Pons (tissue), 1 donor: ENCODE results near the gene HIP1.

Experiments used
- DNase-seq: peaks from one replicate; pipeline ENCODE4 v3.0.0-alpha.2; 2016; ENCODE audit warnings: low spot score

The HIP1 gene

DNA sequence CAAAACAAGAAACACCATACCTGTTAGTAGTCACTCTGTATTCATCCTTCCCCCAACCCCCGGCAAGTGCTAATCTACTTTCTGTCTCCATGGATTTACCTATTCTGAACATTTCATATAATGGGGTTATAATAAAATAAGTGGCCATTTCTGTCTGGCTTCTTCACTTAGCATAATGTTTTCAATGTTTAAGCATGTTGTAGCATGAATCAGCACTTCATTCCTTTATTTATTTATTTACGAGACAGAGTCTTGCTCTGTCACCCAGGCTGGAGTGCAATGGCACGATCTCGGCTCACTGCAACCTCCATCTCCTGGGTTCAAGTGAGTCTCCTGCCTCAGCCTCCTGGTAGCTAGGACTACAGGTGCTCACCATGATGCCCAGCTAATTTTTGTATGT lies 69.2 kb downstream of the HIP1 start:
- DNase-seq, result no peak

DNA sequence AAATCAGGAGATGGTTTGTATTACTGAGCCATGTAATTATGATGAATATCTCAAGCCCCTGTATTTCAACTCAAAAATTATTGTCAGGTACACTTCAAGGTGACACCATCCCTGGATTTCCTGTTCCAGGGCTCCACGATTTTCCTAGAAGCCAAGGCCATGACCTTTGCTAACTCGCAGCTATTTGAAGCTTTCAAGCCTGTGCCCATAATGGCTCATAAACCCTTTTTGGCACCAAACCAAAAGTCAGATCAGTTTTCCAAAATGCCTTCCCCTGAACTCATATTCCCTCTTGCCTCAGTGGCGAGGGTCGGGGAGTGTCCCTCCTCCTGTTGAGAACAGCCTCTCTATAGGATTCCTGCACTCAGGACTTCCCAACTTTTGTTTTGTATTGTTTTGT lies 70.8 kb downstream of the HIP1 start:
- no peak for DNase-seq

DNA sequence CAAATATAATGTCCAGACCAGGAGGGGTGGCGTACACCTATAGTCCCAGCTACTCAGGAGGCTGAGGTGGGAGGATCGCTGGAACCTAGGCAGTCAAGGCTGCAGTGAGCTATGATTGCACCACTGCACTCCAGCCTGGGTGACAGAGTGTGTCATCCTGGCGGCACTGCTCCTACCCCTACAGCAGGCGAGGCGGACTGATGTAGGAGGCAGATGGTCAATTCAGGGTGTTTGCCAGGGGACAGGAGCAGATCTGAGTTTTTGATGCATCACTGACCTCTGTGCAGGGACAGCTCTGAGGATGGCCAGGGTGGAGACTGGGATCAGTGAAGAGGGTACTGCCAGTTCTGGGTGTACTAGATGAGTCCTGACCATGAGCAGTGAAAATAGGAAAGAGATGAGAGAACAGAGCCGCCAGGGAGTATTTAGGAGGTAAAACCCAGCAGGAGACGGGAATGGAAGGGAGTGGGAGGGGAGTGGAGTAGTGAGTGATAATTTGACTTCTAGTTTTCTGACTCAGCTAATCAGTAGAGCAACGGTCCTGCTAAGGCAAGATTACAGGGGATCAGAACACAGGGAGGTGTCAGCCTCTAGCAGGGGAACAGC lies 75.3 kb downstream of the HIP1 start:
- DNase-seq, result peak; percentile 31

DNA sequence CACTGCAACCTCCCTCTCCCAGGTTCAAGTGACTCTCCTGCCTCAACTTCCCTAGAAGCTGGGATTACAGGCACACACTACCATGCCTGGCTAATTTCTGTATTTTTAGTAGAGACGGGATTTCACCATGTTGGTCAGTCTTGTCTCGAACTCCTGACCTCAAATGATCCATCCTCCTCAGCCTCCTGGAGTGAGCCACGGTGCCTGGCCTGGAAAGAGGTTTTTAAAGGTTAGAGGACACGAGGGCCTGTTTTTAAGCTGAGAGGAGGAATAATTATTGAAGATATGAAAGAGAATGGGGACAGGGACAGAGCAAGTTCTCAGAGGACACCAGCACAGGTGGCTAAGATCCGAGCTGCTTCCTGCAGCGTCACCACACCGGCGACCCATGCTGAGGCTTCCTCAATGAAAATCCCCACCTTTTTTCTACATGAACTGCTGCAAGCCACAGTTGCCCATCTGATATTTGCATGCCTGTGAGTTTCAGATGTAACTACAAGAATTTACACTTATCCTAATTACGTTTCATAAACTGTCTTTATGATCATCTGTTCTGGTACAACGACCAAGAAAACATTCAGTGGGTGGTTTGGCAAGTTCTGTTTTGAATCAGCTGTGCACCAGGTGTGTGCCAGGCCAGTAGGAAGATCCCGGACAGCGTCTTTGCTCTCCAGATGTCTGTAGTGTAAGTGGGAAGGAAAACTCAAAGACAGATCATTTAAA lies 76.0 kb downstream of the HIP1 start:
- DNase-seq, result no peak

DNA sequence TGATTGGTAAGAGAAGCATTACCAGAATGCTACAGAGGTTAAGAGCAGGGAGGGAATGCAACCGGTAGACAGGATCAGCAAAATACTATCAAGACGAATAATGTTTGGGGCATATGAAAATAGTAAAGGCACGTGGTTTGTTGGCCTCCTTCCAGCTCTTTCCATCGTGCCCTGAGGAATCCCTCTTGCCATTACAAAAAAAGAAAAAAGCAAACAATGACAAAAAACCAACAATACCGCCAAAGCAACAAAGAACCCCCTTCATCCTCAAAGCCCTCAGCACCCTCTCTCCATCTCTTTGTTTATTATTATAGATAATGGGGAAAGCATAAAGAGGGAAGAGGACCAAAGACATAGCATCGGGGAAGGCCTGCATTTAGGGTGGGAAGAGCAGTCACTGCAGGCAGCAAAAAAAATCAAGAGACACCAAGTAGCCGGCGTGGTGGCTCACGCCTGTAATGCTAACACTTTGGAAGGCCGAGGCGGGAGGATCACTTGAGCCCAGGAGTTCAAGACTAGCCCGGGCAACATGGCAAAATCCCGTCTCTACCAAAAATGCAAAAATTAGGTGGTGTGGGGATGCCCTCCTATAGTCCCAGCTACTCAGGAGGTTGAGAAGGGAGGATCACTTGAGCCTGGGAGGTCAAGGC lies 78.0 kb downstream of the HIP1 start:
- peak; percentile 87 for DNase-seq

DNA sequence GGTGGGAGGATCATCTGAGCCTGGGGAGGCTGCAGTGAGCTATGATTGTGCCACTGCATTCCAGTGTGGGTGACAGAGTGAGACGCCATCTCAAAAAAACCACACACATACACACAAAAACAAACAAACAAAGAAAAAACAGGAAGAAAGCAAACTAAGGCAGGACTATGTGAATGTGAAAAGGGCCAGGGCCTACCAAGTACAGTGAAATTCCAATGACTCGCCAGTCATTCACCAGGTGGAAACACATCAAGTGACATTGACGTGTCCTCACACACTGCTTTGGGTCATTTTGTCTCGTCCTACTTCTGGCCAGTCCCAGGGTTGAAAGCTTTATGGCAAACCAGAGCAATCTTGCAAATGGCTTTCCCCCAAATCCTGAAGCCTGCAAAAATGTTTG lies 79.9 kb downstream of the HIP1 start:
- DNase-seq, result no peak

DNA sequence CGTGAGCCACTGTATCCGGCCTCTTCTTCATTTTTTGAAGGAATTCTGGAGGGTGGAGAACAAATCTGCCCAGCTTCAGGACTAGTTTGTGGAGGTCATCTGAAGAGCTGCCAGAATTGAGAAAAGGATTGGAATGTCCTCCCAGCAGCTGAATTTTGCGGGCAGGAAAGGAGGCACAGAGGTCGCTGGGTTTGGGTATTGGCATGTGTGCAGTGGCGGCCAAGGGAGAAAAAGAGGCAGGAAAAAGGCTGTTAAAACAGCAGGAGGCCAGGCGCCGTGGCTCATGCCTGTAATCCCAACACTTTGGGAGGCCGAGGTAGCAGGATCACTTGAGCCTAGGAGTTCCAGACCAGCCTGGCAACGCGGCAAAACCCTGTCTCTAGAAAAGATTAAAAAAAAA lies 80.4 kb downstream of the HIP1 start:
- no peak for DNase-seq

DNA sequence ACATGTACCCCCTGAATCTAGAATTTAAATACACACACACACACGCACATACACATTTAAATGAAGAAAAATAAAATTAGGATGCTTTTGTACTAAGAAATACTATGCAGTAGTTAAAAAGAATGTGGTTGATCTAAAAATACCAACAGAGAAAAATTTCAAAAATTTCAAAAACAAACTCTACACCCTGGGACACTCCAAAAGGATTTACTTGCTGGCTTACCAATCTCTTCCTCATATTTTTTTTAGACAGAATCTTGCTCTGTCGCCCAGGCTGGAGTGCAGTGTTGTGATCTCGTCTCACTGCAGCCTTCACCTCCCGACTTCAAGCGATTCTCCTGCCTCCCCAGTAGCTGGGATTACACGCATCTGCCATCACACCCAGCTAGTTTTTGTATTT lies 80.9 kb downstream of the HIP1 start:
- DNase-seq, result no peak

DNA sequence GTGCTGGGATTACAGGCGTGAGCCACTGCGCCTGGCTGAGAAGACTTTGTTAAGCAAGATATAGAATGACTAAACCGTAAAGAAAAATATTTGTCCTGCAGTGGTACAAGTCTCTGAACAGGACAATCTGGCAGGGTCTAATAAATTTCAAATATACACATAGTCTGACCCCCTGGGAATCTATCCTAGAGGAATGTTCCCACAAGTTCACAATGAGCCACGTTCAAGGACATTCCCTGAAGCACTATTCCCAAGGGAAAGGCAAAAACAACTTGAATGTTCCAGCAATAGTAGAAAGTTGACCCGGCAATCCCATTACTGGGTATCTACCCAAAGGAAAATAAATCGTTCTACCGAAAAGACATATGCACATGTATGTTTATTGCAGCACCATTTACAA lies 82.0 kb downstream of the HIP1 start:
- DNase-seq, result no peak

DNA sequence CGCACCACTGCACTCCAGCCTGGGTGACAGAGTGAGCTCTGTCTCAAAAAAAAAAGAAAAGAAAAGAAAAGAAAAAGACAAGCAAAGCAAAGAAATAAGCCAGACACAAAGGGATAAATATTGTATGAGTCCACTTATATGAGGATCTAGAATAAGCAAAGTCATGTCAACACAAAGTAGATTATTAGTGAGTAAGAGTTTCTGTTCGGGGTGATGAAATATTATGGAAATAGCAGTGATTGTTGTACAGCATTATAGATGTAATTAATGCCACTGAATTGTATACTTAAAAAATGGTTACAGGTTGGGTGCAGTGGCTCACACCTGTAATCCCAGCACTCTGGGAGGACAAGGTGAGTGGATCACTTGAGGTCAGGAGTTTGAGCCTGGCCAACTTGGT lies 83.2 kb downstream of the HIP1 start:
- DNase-seq, result no peak

DNA sequence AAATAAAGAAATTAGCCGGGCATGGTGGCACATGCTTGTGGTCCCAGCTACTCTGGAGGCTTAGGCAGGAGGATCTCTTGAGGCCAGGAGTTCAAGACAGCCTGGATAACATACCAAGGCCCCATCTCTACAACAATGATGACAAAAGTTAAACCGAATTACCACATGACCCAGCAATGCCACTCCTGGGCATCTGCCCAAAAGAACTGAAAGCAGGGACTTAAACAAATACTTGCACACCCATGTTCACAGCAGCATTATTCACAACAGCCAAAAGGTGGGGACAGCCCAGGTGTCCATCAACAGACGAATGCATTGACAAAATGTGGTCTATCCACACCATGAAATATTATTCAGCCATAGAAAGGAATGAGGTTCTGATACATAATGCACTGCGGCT lies 83.9 kb downstream of the HIP1 start:
- DNase-seq, result no peak

DNA sequence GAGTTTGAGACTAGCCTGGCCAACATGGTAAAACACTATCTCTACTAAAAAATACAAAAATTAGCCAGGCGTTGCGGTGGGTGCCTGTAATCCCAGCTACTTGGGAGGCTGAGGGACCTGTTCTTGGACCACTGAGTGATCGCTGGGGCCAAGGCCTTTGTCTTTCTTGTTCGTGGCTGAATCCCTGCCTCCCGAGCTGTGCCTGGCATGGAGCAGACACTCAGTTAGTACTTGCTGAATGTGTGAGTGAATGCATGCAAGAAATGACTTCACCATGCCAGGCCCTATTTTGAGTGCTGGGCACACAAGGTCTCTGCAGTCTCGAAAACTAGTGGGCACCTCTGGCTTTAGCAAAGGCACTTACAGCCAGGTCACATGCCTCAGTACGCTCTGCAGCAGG lies 85.1 kb downstream of the HIP1 start:
- no peak for DNase-seq

DNA sequence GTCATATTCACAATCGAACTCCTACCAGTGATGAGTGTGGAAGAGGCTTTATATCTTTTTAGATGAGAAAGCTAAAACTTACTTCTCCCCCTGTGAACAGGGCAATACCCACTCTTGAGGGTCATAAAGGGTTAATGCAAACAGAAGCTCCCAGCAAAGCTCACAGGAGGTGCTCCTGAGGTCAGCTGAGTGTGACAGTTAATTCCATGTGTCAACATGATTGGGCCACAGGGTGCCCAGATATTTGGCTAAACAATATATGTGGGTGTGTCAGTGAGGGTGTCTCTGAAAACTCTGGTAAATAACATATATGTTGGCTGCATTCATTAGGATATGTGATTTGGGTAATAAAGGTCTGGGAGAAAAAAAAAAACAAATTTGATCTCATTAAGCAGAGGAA lies 86.0 kb downstream of the HIP1 start:
- DNase-seq, result no peak

DNA sequence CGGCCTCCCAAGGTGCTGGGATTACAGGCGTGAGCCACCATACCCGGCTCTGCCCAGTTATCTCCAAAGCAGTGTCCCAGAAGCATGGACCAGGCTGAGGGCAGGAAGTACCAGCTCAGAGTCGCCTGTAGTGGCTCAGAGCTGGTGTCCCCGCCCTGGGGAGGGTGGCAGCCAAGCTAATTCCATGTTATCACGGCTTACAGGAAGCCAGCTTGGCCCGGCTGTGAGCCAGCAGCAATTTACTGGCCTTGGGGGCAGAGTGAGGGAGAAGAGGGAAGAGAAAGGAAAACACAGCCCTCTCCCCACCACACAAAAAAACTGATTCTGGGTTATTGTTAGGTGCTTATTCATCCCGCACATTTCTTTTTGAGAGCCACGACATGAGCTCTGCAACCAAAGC lies 88.1 kb downstream of the HIP1 start:
- no peak for DNase-seq

DNA sequence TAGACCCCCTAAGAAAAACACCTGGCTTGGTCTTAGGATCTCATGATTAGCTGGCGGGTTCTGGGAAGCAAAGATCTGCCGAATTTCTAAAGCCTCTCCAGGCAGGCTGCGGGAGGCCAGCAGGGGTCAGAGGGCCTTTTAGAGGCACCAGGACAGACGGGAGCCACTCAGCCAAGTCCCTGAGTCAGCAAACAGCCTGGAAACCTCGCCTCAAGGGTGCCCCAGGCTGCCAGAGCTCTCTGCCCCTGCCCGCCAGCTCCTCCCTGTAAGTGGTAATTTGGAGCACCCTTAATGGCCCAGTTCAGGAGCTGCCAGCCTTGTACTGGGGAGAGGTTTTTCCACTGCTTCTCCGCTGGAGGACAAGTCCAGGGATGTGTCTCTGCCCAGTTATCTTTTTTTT lies 88.7 kb downstream of the HIP1 start:
- DNase-seq, result no peak

DNA sequence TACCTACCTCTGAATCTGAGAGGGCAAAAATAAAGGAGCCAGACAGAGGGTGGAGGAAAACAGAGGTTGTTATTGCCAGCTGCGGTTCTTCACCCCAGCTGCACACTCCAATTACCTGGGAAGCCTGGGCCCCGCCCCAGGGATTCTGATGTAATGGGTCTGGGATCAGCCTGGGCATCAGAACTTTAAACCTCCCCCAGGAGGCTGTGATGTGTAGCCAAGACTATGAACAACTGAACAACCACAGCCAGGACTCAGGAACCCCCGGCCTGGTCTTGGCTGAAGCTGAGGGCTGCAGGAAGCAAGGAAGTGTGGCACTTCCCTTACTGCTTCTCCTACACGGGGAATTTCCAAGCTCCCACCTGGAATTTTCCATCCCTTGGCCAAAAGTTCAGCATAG lies 89.3 kb downstream of the HIP1 start:
- no peak for DNase-seq

DNA sequence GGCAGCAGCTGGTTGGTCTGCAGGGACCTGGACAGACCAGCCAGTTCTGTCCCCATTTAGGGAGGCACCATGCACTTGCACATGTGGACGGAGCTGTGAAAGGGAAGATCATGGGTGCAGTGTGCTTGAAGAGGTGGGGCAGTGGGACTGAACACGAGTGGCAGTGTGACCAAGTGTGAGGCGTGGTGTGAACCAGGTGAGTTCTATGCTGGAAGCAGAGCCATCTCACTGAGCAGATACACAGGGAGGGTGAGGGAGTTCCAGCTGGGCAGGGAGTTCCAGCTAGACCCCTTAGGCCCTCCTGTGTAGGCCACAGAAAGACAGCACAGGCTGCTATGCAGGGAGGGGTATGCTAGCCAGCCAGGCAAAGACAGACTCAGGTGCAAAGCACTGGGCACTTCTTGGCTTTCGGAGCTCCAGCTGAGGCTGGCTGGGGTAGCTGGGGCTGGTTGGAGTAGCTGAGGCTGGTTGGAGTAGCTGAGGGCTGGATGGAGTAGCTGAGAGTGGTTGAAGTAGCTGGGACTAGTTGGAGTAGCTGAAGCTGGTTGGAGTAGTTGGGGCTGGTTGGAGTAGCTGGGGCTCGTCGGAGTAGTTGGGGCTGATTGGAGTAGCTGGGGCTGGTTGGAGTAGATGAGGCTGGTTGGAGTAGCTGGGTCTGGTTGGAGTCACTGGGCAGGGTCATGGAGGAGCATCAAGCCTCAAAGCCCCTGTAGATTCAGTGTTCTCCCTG lies 90.9 kb downstream of the HIP1 start:
- no peak for DNase-seq

DNA sequence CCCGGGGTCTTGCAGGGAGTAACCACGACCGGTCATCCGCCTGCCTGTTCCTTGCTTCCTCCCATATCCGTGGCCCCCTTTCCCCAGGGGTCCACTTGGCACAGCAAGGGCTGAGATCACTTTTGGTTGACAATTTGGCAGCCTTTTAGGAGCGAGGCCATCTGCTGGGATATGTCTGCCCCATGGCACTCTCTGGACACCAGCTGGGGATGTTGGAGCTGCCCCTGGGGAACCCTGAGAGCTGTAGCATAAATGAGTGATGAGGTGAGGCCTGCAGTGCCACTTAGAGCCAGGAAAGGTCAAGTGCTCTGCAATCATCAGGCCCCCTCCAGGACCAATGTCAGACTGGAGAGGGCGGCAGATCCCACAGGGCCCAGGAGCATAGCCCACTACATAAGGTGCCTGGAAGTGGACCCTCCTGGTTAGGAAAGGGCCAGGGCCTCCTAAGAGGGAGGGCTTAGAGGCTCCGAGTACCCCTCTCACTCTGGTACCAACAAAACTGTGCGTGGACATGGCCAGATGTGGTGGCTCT lies 92.1 kb downstream of the HIP1 start:
- DNase-seq, result no peak

DNA sequence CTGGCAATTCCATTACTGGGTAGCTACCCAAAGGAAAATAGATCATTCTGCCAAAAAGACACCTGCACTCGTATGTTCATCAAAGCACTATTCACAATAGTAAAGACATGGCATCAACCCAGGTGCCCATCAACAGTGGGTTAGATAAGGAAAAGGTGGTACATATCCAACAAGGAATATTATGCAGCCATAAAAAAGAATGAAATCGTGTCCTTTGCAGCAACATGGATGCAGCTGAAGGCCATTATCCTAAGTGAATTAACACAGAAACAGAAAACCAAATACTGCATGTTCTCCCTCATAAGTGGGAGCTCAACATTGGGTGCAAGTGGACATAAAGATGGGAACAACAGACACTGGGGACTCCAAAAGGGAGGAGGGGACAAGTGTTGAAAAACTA lies 93.2 kb downstream of the HIP1 start:
- no peak for DNase-seq

DNA sequence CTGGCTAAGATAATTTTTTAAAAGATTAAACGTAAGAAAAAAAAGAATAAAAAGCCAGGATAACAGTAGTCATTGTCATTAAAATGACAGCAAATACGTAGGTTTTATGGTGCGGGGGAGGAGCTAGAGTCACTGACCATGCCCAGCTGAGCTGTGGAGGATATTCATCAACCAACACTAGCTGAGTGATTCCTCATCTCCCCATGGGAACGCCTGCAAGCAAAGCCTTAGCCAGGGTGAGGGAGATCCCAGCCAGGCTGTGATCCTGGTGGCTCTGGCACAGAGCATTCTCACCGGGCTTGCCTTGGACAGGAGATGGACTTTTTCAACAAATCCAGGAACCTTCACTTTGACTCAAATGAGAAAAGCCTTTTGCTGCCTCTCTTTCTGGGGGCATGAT lies 94.2 kb downstream of the HIP1 start:
- no peak for DNase-seq

DNA sequence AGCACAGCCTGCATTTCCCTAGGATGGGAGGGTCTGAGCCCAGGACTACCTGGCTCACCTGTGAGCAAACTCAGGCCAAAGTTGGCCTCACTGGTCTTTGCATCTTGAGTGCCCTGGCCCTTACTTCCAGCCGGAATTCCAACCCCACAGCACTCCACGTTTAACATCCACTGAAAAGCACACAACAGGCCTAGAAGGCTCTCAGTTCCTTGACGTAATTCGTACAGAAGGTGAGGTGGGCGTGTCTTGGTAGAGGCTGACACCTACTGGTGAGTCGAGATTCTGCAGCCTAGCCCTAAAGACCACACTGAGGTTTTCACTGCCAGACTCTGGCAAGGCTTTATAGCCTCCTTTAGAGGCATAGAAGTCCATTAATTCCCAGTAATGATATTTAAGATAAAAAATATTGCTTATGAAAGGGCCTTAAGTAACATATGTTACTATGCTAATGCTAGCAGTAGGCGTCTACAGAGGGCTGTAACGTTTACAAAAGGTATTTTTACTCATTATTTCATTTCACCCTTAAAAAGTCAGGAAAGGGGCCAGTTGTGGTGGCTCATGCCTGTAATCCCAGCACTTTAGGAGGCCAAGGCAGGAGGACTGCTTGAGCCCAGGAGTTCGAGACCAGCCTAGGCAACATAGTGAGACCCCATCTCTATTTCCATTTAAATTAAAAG lies 95.8 kb downstream of the HIP1 start:
- DNase-seq, result no peak

DNA sequence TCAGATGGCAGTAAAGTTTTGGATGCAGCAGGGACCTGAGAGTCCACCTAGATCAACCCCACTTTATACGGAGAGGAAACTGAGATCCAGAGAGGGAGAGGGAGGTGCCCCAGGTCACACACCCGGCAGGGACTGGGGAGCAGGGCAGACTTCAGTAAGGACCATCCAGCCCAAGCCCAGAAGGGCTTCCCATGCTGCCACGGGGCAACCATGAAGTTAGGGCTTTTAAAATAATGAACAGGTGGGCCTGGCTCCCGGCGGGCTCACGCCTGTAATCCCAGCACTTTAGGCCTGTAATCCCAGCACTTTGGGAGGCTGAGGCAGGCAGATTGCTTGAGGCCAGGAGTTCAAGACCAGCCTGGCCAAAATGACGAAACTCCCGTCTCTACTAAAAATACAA lies 98.5 kb downstream of the HIP1 start:
- DNase-seq, result no peak
